ENCODE measurements around the gene TNFRSF14.

The TNFRSF14 gene

GRCh38 chr1:2540816-2541492 lies 15.2 kb upstream of the TNFRSF14 start:
- intact Hi-C loops (cut with DNase I; ENCODE audit: low total_unique reads): no loop called here
- H3K27me3 ChIP-seq: peaks cover 0 to 69% of the 10 kb centered on the region in 2 donors
- H3K27ac ChIP-seq: no peak overlapping the region
- H3K9me3 ChIP-seq: no peaks in the 10 kb centered on the region
- no peak for DNase-seq
- H3K4me3 ChIP-seq: no peak overlapping the region
- H3K4me1 ChIP-seq: peaks cover 0 to 36% (median 10%) of the 10 kb centered on the region in 4 donors
- TF ChIP-seq CTCF (IDR thresholded peaks at IDR 0.05): no peak
- no peaks in the 10 kb centered on the region for H3K36me3 ChIP-seq

GRCh38 chr1:2541619-2542245 lies 14.4 kb upstream of the TNFRSF14 start:
- intact Hi-C loops (cut with DNase I; ENCODE audit: low total_unique reads): no loop called here
- peaks cover 0 to 44% (median 18%) of the 10 kb centered on the region in 4 donors for H3K4me1 ChIP-seq
- H3K27ac ChIP-seq: no peak overlapping the region

GRCh38 chr1:2542246-2542915 lies 13.8 kb upstream of the TNFRSF14 start:
- Histone ChIP-seq H3K4me3 (no peak overlapping the region), H3K27me3 (peaks cover 0 to 82% of the 10 kb centered on the region in 2 donors), H3K9me3 (no peaks in the 10 kb centered on the region), H3K4me1 (peaks cover 0 to 51% (median 25%) of the 10 kb centered on the region in 4 donors), H3K27ac (no peak overlapping the region), H3K36me3 (no peaks in the 10 kb centered on the region)
- no peak for DNase-seq
- intact Hi-C loops (cut with DNase I; ENCODE audit: low total_unique reads): no loop called here
- TF ChIP-seq CTCF (IDR thresholded peaks at IDR 0.05): no peak

More at GRCh38 chr1:2541619-2542245, 14.4 kb upstream of the TNFRSF14 start:
- no peaks in the 10 kb centered on the region for H3K36me3 ChIP-seq
- H3K4me3 ChIP-seq: no peak overlapping the region
- DNase-seq: no peak
- peaks cover 0 to 75% of the 10 kb centered on the region in 2 donors for H3K27me3 ChIP-seq
- no peak for TF ChIP-seq CTCF (IDR thresholded peaks at IDR 0.05)
- H3K9me3 ChIP-seq: no peaks in the 10 kb centered on the region

- Histone ChIP-seq H3K36me3 (no peaks in the 10 kb centered on the region), H3K4me3 (no peak overlapping the region), H3K4me1 (peaks cover 0 to 61% (median 35%) of the 10 kb centered on the region in 4 donors), H3K27me3 (peaks cover 0 to 78% of the 10 kb centered on the region in 2 donors), H3K27ac (no peak overlapping the region), H3K9me3 (no peaks in the 10 kb centered on the region)
- DNase-seq: no peak
- TF ChIP-seq CTCF (IDR thresholded peaks at IDR 0.05): no peak
- intact Hi-C loops (cut with DNase I; ENCODE audit: low total_unique reads): no loop called here
These were observed 12.6 kb upstream of the TNFRSF14 start for GRCh38 chr1:2543543-2544092.

GRCh38 chr1:2544093-2544874 lies 11.9 kb upstream of the TNFRSF14 start:
- intact Hi-C loops (cut with DNase I; ENCODE audit: low total_unique reads): no loop called here
- H3K4me1 ChIP-seq: peaks cover 0 to 68% (median 41%) of the 10 kb centered on the region in 4 donors
- no peak for DNase-seq
- H3K36me3 ChIP-seq: no peaks in the 10 kb centered on the region
- no peak overlapping the region for H3K4me3 ChIP-seq
- no peak overlapping the region for H3K27ac ChIP-seq
- peaks cover 0 to 73% of the 10 kb centered on the region in 2 donors for H3K27me3 ChIP-seq
- TF ChIP-seq CTCF (IDR thresholded peaks at IDR 0.05): no peak
- H3K9me3 ChIP-seq: no peaks in the 10 kb centered on the region

Measured in tibial artery (tissue), 4 donors.